HG02763 (cell line): ENCODE measurements around the gene ZNF75A.

Experiments
- ATAC-seq: cut with Tn5 transposase; IDR thresholded peaks from one replicate; pipeline ENCODE4 v1.9.1; 2021; ENCODE audit warnings: mild to moderate bottlenecking, moderate library complexity; ENCODE audit not compliant: unreplicated experiment

The ZNF75A gene

GRCh38 chr16:3364774-3365427 lies 59.6 kb downstream of the ZNF75A start:
- ATAC-seq = no peak
